ENCODE results near the gene WFIKKN1.

Gene WFIKKN1

DNA sequence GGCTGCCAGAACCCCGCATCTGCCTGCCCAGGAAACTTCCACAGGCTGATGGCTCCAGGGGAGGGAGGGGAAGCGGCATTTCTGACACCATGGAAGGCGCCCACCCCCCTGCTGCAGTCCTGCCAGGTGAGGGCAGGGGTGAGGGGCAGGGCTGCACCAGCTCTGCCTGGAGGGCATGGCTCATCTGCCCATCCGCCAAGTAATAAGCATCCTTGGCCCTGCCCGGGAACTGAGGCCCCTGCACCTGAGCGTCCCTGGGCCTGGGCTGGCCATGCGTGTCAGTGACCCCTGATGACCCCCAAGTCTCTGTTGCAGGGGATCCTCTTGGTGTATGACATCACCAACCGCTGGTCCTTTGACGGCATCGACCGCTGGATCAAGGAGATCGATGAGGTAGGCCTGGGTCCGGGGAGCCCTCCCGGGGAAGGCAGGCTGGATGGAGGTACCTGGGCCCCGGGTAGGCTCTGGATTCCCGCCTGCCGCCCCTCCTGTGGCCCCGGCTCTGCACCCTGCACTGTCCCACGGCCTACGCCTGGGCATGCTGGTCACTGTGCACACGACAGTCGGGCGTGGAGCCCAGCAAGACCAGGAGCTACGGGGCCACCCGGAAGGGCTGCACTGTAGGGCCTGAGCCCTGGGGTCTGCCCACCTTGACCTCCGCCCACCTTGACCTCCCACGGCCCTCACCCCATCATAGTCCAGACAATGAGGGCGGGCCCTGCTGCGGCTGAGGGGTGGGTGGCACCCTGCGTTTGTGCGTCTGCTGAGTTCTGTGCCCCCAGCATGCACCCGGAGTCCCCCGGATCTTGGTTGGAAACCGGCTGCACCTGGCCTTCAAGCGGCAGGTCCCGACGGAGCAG lies 5.4 kb upstream of the WFIKKN1 start:
- DNase-seq = no peak

DNA sequence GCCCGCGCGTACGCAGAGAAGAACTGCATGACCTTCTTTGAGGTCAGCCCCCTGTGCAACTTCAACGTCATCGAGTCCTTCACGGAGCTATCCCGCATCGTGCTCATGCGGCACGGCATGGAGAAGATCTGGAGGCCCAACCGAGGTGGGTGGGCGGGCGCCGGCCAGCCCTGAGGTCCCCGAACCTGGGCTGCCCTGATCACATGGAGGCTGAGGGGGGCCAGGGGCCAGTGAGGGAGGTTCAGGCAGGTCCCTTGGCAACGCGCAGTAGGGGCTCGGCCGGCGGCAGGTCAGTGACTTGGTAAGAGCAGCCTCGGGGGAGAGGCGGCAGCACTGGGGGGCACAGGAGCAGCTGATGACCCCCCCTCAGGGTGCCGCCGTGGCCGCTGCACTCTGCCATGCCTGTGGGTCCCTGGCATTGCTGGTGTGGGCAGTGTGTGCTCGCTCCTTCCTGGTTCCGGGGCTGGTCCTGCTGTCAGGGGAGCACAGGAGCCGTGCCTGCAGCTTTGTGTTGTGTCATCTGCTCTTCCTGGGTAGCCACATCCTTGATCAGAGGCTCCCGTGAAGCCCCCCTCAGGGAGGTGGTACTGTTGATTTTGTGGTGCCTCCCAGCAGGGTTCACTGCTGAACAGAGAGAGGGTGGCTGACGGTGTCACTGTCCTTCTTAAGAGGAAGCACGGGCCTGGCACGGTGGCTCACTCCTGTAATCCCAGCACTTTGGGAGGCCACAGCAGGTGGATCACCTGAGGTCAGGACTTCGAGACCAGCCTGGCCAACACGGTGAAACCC lies 4.6 kb upstream of the WFIKKN1 start:
- DNase-seq = no peak

DNA sequence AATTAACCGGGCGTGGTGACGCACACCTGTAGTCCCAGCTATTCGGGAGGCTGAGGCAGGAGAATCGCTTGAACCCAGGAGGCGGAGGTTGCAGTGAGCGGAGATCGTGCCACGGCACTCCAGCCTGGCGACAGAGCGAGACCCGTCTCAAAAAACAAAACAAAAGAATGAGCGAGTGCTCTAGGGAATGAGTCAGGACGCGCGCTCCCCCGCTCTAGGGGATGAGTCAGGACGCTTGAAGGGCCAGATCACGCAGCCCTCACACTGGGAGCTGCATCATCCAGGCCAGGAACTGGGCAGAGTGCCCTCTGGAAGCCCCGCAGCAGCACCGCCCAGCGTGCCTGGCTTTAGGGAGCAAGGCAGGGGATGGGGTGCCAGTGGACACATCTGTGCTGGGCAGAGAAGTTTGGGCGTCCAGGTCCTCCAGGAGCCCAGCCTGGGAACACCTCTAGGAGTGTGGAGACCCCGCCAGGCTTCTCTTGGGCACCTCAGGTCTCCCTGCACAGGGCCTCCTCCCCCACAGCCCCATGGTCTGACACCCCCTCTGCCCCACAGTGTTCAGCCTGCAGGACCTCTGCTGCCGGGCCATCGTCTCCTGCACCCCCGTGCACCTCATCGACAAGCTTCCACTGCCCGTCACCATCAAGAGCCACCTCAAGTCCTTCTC lies 3.9 kb upstream of the WFIKKN1 start:
- no peak for DNase-seq

DNA sequence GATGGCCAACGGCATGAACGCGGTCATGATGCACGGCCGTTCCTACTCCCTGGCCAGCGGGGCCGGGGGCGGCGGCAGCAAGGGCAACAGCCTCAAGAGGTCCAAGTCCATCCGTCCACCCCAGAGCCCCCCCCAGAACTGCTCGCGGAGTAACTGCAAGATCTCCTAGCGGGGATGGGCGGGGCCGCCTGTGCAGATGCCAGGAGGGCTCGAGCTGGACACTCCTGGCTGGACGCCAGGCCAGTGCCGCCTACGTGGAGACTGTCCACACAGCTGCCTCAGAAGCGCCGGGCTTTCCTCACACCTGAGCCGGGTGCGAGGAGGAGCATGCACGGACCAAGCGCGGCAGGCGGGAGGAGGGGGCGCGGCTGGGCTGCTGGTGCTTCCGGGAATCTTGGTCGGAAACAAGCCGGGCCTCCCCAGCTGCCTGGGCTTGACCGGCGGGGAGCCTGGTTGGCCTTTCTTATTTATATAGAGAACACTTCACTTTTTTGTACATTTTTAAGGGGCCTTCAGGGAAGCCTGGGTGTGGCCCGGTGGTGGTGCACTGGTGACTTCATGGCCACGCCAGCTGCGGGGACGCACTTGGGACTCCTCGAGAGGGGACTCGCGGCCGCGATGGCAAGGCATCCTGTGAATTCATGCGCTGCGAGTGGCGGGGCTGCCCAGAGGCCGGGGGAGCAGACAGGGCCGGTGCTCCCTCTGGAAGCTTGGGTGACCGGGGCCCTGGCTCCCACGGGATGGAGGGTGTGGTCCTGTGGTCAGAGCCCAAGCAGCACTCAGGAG lies 3.1 kb upstream of the WFIKKN1 start:
- DNase-seq = no peak

DNA sequence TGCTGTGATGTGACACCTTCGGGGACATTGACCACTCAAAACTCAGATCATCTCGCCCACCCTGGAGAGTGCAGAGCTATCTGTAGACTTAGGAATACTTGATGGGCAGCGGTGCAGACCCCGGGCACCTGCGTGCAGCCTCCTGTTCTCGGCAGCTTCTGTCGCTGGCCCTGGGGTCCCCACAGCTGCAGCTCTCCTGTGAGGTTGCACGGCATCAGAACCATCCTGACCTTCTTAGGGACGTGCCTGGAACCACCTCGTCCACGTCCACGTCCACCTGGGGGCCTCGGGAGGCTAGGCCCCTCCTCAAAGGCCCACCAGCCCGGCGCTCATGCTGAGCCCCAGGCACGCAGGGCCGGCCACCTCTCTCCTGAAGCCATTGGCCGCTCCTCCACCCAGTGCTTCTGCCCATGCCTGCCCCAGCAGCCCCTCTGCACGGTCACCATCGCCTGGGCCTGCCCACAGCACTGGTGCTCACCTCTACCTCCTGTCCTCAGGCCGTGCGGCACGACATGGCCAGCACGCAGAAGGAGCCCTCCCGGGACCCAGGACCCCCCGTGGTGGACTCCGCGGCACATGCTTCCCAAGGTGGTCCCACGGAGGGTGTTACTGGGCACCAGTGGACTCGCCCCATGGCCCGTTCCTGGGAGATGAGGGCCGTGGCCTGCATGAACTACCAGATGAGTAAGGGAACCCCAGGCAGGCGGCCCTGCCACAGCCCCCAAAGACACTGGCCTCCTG lies 2.3 kb upstream of the WFIKKN1 start:
- no peak for DNase-seq

DNA sequence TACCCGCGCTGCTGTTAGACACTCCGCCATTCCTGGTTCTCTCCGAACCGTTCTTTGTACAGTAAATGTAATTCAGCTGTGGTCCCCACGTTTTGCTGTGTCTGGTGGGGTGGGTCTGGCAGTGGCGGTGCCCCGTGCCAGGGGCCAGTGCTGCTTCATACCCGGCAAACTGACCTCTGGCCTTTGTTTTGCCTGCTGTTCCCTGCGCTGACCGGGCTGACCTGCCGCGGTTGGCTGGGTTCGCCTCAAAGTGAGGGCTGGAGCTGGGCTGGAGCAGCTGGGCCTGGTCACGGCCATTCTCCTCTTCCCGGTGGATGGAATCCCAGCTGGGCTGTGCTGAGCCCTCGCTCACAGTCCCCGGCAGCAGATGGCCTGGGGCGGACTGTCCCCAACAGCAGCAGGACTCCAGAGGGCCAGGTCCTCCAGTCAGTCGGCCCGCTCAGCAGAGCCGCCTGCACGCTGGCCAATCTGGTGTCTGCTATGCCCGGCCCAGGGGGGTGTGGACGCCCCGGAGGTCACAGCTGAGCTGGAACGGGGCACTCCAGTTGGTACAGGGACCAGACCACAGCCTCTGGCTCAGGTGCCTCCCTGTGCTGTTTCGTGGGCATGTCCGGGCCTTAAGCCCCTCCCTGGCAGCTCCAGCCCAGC lies 1.5 kb upstream of the WFIKKN1 start:
- DNase-seq = no peak

DNA sequence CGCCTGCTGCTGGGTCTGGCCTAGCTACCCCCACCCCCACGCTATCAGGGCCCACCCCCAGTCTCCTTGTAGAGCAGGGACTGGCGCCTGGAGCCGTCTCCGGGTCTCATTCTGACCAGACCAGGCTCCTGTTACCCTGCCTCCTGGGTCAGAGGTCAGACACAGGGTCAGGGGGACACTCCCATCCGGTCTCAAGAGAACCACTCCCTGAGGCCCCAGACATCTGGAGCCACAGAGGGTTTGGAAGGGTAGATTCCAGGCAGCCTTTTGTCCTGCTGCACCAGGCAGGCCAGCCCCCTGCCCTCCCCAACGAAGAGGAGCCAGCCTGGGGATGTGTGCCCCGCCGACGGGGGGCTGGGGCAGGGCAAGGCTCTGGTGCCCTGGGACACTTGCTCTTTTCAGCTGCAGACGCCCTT lies 944 bp upstream of the WFIKKN1 start:
- no peak for DNase-seq

DNA sequence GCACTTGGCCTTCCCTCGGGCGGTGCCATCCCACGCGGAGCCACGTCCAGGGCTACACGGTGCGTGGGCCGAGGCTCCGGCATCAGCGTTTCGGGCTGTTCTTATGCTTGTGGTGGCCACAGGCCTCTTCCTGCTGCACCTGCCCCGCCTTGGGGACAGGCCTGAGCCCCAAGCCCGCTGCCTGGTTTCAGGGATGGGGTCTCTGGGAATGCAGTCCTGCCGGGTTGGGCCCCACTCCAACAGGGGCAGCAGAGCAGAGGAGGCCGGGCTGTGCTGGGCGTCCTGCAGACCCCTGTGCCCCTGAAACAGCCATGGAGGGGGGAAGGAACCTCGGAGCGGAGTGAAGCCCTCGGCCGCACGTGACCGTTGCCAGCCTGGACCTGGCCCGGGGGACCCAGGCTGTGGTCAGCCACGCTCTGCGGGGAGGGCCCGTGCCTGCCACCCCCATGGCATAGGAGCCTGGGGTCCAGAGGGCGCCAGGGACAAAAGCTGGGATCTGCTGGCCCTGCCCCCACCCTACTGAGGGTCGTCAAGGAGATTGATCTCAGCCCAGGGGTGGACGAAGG lies 453 bp upstream of the WFIKKN1 start:
- no peak for DNase-seq

DNA sequence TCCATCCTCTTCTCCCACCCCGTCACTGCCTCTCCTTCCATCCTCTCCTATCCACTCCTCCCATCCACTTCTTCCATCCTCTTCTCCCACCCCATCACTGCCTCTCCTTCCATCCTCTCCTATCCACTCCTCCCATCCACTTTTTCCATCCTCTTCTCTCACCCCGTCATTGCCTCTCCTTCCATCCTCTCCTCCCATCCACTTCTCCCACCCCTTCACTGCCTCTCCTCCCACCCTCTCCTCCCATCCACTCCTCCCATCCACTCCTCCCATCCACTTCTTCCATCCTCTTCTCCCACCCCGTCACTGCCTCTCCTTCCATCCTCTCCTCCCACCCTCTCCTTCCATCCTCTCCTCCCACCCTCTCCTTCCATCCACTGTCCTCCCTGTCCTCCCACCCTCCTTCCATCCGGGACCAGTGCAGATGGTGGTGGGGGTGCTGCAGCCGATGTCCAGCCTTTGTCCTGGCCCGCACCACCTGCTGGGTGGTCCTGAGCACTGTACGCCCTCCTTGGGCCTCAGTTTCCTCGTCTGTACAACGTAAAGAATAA lies 1.1 kb downstream of the WFIKKN1 start:
- DNase-seq = no peak

DNA sequence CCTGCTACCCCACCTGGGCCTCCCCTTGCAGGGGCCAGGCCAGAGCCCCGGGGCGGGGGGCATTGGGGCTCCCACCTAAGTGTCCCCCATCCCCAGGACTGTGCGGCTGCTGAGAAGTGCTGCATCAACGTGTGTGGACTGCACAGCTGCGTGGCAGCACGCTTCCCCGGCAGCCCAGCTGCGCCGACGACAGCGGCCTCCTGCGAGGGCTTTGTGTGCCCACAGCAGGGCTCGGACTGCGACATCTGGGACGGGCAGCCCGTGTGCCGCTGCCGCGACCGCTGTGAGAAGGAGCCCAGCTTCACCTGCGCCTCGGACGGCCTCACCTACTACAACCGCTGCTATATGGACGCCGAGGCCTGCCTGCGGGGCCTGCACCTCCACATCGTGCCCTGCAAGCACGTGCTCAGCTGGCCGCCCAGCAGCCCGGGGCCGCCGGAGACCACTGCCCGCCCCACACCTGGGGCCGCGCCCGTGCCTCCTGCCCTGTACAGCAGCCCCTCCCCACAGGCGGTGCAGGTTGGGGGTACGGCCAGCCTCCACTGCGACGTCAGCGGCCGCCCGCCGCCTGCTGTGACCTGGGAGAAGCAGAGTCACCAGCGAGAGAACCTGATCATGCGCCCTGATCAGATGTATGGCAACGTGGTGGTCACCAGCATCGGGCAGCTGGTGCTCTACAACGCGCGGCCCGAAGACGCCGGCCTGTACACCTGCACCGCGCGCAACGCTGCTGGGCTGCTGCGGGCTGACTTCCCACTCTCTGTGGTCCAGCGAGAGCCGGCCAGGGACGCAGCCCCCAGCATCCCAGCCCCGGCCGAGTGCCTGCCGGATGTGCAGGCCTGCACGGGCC lies 1.9 kb downstream of the WFIKKN1 start:
- no peak for DNase-seq

DNA sequence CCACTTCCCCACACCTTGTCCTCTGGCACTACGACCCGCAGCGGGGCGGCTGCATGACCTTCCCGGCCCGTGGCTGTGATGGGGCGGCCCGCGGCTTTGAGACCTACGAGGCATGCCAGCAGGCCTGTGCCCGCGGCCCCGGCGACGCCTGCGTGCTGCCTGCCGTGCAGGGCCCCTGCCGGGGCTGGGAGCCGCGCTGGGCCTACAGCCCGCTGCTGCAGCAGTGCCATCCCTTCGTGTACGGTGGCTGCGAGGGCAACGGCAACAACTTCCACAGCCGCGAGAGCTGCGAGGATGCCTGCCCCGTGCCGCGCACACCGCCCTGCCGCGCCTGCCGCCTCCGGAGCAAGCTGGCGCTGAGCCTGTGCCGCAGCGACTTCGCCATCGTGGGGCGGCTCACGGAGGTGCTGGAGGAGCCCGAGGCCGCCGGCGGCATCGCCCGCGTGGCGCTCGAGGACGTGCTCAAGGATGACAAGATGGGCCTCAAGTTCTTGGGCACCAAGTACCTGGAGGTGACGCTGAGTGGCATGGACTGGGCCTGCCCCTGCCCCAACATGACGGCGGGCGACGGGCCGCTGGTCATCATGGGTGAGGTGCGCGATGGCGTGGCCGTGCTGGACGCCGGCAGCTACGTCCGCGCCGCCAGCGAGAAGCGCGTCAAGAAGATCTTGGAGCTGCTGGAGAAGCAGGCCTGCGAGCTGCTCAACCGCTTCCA lies 2.7 kb downstream of the WFIKKN1 start:
- no peak for DNase-seq

DNA sequence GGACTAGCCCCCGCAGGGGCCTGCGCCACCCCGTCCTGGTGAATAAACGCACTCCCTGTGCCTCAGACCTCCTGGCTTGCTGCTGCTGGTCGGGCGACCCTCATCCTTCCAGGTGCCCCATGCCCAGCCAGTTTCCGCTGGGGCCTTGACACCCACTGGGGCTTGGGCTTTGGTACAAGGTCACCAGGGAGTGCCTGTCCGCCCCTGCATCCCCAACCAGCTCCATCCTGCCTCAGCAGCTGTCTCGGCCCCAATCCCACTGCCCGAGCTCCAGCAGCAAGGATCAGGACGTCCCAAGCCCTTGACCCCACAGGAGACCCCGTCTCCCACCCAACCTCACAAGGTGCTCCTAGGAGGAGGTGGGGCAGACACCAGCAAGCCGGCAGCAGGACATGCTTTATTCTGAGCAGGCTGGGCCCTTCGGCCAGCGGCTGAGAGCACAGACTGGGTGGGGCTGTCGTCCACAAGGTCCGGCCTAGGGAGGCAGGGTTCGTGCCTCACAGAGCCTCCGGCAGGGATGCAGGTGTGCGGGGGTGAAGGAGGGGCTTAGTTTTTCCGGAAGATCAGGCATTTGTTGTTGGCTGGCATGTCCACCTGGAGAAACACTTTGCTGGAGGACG lies 3.4 kb downstream of the WFIKKN1 start:
- DNase-seq = no peak

DNA sequence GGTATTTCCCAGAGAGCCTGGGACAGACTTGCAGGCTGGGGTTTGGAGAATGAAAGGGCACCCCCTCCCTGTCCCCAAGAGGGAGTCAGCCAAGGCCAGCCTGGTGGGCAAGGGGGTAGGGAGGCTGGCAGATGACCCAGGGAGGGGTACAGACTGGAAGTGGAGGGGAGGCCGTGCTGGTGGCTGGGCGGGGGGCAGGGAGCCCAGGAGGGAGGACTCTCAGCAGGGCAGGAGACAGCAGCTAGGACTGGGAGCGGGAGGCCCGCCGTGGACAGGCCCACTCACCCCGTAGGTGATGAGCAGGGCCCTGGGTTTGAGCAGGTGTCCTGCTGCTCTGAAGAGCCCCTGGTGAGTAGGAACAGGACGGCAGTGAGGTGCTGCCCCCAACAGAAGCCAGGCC lies 4.2 kb downstream of the WFIKKN1 start:
- no peak for DNase-seq

DNA sequence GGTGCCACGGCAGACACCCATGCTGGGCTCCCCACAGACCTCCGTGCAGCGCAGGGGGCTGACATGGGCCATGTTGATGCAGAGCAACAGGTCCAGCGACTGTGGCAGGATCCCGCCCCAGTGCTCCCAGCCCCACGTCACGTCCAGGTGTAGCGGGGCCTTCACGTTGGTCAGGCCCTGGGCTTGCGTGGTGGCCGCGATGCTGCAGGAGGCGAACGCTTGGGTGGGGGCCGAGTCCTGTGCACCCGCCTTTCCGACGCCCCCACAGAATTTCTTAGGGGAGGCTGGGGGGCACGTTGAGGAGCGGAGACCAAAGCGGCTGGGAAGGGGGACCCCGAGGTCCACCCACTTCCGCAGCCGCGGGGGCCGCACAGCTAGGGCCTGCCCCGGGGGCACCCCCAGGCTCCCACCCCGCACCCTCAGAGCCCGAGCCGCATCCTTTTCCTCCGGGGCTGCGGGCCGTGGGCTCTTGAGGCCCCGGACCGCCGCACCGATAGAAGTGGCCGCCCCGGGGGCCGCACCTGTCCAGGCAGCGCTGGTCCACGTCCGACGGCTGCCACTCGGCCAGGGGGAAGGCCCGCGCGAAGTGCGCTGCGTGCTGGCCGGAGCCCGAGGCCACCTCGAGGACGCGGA lies 4.9 kb downstream of the WFIKKN1 start:
- DNase-seq = peak; percentile 22

DNA sequence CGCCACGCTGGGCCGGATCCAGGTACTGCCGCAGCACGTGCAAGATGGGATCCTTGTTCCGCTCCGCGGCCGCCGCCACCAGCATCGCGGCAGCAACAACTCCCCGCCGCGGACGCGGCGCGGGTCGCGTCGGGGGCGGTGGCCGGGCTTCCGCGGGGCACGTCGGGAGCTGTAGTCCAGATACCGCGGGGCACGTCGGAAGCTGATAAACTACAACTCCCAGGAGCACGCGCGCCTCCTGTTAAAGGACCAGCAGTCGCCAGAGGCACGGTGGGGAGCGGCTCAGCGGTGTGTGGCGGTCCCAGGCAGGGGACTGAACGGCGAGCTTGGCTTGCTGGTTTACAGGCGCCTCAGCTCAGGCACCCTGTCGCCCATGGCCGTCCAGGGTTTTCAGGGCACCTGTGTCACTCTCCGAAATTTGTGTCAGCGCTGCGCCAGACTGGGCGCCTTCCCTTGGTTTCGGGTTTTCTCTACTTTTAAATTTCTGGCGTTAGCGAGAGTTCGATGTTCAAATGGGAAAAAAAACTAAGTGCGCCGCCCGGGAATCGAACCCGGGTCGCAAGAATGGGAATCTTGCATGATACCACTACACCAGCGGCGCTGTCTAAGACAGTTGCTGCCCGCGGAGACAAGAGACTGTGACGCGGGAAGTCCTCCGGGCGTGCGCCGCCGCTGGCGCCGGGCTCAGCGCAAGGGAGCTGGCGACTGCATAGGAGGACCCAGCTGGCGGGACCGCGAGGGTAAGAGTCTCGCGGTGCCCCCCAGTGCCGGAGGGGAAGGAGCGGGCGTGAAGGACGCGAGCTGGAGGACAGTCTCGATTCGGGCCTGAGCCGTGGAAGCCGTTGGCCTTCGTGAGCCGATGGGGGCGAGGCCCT lies 5.7 kb downstream of the WFIKKN1 start, which contains the start of gene METTL26:
TSS of gene METTL26 (minus strand) at position 100 of the 875 bp plus-strand sequence. CDS start at position 85, 15 bp downstream.
- peak; percentile 96 for DNase-seq

DNA sequence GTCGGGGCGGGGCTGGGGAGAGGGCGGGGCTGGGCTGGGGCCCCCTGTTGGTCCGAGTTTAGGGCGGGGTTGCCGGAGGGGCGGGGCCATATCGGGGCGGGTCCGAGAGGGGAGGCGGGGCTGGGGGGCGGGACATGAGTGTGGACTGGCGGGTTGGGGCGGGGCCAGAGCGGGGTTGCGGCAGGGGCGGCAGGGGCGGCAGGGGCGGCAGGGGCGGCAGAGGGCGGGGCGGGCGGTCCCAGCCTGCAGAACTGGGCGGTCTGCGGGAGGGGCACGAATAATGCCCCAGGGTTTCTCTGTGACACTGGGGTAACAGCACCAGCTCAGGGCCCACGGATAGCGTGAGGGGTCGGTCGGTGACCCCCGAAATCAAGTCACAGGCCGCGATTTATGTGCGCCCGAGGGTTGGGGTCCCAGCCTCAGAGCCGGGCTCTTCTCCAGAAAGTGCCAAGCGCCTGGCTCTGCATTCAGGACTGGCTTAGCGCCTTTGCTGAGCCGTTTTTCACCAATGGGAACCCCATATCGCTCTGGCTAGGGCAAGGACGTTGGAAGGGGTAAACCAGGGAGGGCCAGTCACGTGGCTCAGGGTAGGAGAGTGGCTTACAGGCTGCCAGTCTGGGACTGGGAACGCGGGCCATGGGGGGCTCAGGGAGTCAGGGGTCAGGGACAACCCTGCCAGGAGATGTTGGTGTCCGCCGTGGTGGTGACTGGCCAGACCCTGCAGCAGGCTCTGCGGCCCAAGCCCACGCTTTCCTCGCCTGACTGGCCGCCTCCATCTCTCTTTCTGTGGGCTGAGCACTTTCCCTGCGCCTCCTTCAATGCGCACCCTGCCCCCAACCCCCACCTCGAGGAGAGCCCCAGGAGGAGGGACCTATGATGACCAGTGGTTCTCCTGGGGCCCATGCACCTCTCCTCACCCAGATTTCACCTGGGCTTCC lies 6.6 kb downstream of the WFIKKN1 start:
- DNase-seq = peak; percentile 92
